PC-9 (cell line): ENCODE measurements around the gene ZSCAN16.

Experiments used
- EZH2 ChIP-seq: fragments of 200-600 bp; sonication (generic); IDR thresholded peaks from 2 replicates; pipeline ENCODE4 v1.8.0; 2017; ENCODE audit warnings: antibody characterized with exemption, low read depth
- TF ChIP-seq, protein P1 (sequence below): fragments of 200-600 bp; sonication (generic); conservative IDR thresholded peaks from 2 replicates; pipeline ENCODE4 v1.6.1; 2017; ENCODE audit warnings: mixed run types, antibody characterized with exemption, mild to moderate bottlenecking, moderate library complexity

DNA sequence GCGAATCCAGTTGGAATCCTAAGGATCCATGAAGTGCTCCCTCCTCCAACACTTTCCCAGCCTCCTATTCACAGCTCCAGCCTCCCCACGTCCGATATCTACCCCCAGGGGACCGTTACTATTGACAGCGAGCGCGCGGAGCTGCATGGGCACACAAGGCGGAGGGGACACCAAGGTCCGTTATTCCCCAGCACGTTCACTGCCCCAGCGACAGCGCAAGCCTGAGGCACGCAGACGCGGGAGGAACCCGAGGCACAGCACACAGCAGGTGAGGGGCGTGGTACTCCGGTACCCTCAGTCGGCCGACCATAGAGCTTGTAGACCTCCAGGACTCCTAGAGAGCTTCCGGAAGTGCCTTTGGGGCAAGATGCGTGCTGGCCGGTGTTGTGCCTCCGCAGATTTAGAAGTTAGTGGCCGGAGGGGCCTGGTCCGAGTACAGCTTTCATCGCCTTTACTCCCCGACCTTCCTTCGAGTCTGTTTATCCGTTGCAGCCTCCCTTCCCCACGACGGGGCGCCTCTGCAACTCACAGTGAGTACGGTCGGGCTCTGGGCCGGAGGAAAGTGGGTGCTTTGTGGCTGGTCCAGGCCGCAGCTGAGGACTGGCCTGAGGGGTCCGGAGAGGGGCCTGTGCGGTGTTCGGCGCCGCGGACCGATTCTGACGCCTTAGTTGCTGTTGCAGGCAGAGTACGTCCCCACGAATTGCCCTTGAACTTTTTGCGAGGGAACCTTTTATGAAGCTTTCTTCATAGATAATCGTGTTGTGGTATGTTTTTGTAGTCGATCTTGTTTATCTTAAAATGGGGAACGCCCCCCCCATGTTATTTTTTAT lies 17.3 kb downstream of the ZSCAN16 start, which contains the start of gene ZKSCAN8:
- TF ChIP-seq, protein P1, sequence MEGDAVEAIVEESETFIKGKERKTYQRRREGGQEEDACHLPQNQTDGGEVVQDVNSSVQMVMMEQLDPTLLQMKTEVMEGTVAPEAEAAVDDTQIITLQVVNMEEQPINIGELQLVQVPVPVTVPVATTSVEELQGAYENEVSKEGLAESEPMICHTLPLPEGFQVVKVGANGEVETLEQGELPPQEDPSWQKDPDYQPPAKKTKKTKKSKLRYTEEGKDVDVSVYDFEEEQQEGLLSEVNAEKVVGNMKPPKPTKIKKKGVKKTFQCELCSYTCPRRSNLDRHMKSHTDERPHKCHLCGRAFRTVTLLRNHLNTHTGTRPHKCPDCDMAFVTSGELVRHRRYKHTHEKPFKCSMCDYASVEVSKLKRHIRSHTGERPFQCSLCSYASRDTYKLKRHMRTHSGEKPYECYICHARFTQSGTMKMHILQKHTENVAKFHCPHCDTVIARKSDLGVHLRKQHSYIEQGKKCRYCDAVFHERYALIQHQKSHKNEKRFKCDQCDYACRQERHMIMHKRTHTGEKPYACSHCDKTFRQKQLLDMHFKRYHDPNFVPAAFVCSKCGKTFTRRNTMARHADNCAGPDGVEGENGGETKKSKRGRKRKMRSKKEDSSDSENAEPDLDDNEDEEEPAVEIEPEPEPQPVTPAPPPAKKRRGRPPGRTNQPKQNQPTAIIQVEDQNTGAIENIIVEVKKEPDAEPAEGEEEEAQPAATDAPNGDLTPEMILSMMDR, result no peak
- TF ChIP-seq EZH2, result no peak
